OCI-LY3 (cell line): Measurements from ENCODE around the gene DSN1.

Source experiments
- EZH2phosphoT487 ChIP-seq: fragments of 200-600 bp; shearing (Covaris generic); IDR thresholded peaks from 2 replicates; pipeline ENCODE4 v1.6.1; 2018; ENCODE audit warnings: antibody characterized with exemption, mixed run types, low read depth
- TF ChIP-seq, protein P1 (sequence below): fragments of 200-600, 300-600 bp; sonication (generic); IDR thresholded peaks from 2 replicates; pipeline ENCODE4 v1.5.1; 2014; ENCODE audit warnings: antibody characterized with exemption, low read length, low read depth

DNA sequence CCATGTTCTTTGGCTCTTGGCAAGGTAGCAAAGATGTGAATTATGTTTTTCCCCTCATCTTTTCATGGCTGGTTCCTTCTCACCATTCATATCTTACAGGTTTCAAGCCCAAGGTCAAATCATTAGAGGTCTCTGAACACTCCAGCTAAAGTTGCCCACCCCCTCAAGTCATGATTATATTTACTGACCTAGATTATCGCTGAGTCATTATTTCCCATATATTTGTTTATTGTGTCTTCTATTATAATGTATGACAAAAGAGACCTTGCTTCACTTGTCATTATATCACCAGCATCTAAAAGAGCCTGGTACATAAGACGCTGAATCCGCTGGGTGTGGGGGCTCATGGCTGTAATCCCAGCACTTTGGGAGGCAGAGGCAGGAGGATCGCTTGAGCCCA is 12.4 kb downstream of the DSN1 start:
- TF ChIP-seq, protein P1, sequence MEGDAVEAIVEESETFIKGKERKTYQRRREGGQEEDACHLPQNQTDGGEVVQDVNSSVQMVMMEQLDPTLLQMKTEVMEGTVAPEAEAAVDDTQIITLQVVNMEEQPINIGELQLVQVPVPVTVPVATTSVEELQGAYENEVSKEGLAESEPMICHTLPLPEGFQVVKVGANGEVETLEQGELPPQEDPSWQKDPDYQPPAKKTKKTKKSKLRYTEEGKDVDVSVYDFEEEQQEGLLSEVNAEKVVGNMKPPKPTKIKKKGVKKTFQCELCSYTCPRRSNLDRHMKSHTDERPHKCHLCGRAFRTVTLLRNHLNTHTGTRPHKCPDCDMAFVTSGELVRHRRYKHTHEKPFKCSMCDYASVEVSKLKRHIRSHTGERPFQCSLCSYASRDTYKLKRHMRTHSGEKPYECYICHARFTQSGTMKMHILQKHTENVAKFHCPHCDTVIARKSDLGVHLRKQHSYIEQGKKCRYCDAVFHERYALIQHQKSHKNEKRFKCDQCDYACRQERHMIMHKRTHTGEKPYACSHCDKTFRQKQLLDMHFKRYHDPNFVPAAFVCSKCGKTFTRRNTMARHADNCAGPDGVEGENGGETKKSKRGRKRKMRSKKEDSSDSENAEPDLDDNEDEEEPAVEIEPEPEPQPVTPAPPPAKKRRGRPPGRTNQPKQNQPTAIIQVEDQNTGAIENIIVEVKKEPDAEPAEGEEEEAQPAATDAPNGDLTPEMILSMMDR = no peak
- no peak for TF ChIP-seq EZH2phosphoT487
